Stomach (tissue), 9 donors: Measurements from ENCODE around the gene RANBP3. TPM values are rescaled to one million over a fixed set of nuclear protein-coding genes. Genes with fewer than 3 reads are reported as not detected.

Experiments used
- DNase-seq, 2 donors: peaks; one replicate each; pipeline versions ENCODE4 v3.0.0 to v3.0.0-alpha.2; 2013 to 2019
- H3K27ac ChIP-seq, 5 donors: fragments of 200-600 bp in 4 of 5; sonication (generic) in 4 of 5; one replicate each; pipeline ENCODE4 v1.5.1; 2013 to 2019; ENCODE audit warnings: mild to moderate bottlenecking in 1 of 5, moderate library complexity in 1 of 5
- H3K27me3 ChIP-seq, 3 donors: fragments of 200-600 bp; sonication (generic); one replicate each; pipeline ENCODE4 v1.5.1; 2017 to 2019; ENCODE audit warnings: mixed run types in 1 of 3
- H3K36me3 ChIP-seq, 4 donors: fragments of 200-600 bp; sonication (generic); 1 replicate in 3 of 4; 2 replicates in 1 of 4; pipeline ENCODE4 v1.5.1; 2016 to 2019
- H3K4me1 ChIP-seq, 4 donors: fragments of 200-600 bp; sonication (generic); one replicate each; pipeline ENCODE4 v1.5.1; 2016 to 2019
- H3K4me3 ChIP-seq, 4 donors: fragments of 200-600 bp; sonication (generic) in 3 of 4; one replicate each; pipeline ENCODE4 v1.5.1; 2016 to 2019; ENCODE audit warnings: mild to moderate bottlenecking in 1 of 4
- H3K9me3 ChIP-seq, 4 donors: fragments of 200-600 bp; sonication (generic); one replicate each; pipeline ENCODE4 v1.5.1; 2016 to 2019
- EP300 ChIP-seq: sonication (generic); formaldehyde crosslinking; IDR thresholded peaks from one replicate; pipeline ENCODE4 v1.6.1; 2017; ENCODE audit warnings: antibody characterized with exemption
- POLR2A ChIP-seq, 4 donors: fragments of 450-650 bp; IDR thresholded peaks; one replicate each; pipeline ENCODE4 v1.6.1; 2016; ENCODE audit warnings: antibody characterized with exemption in 4 of 4, control low read depth in 2 of 4, mild to moderate bottlenecking in 1 of 4, moderate library complexity in 1 of 4
- POLR2AphosphoS5 ChIP-seq, 3 donors: sonication (generic); formaldehyde crosslinking; IDR thresholded peaks; one replicate each; pipeline ENCODE4 v1.6.1; 2016; ENCODE audit warnings: antibody characterized with exemption in 3 of 3
- WGBS, 5 donors: extraction: QIAGEN DNeasy Blood & Tissue Kit in 3 of 5; methylation state at CpG; one replicate each; pipeline versions ENCODE4 v1.1.5 to v1.1.7; 2013 to 2018; 5-methylcytosine and 5-hydroxymethylcytosine counted together
- intact Hi-C: fragments of 100-400 bp; cut with DNase I; formaldehyde crosslinking; loops from one replicate; pipeline ENCODE4 v1.15.1; 2023; ENCODE audit warnings: low total_unique reads
- polyA plus RNA-seq, 3 donors: library from polyadenylated mRNA; stranded (reverse); fragments of 200-250 nt; gene quantifications; one replicate each; pipeline ENCODE4 v1.2.3, GENCODE V29; 2013
- total RNA-seq, 5 donors: library from RNA; depleted of rRNA; stranded (reverse); fragments of >200 nt; gene quantifications; one replicate each; pipeline versions ENCODE4 v1.1.0 to v1.2.3, GENCODE V29; 2014 to 2016
- TF ChIP-seq, protein P1 (sequence below), 7 experiments: fragments of 450-650 bp in 4 of 7; fragments of 200-600 bp in 3 of 7; sonication (generic) in 3 of 7; IDR thresholded peaks; one replicate each; pipeline ENCODE4 v1.5.1; 2016 to 2019; ENCODE audit warnings: antibody characterized with exemption in 7 of 7, control low read depth in 2 of 7, mild to moderate bottlenecking in 1 of 7
- donor health status: healthy with polysubstance abuse.
- donor health status: Bipolar disorder and iron deficiency.
- donor health status: healthy.

Gene RANBP3
- total and polyA plus RNA-seq, 8 donors = 27.7 to 235 (median 39.2) TPM

DNA sequence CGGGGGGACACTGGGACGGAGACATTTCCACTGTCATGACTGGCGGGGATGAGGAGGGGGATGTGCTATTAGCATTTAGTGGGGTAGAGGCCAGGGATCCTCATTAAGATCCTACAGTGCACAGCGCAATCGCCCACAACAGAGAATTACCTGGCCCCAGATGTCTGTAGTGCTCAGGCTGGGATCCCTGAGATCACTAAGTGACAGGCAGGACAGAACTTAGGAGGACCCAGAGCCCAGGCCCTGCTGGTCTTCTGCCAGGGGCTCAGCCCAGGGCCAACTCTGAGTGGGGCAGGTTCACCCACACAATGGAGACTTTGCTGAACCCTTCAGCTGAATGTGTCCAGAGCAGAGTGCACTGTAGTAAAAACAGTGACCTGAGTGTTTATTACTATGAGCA lies 4.6 kb downstream of the RANBP3 start:
- H3K27ac ChIP-seq = no peak overlapping the region
- DNase-seq = no peak
- H3K4me3 ChIP-seq = no peak overlapping the region
- peaks cover 0 to 31% (median 18%) of the 10 kb centered on the region in 4 donors for H3K36me3 ChIP-seq
- no peaks in the 10 kb centered on the region for H3K9me3 ChIP-seq
- intact Hi-C loops = no loop called here
- H3K27me3 ChIP-seq = no peaks in the 10 kb centered on the region
- peaks cover 50 to 90% (median 79%) of the 10 kb centered on the region in 4 donors for H3K4me1 ChIP-seq
- TF ChIP-seq EP300 (no peak), POLR2A (IDR thresholded peaks at IDR 0.05) (no peak), POLR2AphosphoS5 (IDR thresholded peaks at IDR 0.05) (no peak)
- TF ChIP-seq, protein P1, sequence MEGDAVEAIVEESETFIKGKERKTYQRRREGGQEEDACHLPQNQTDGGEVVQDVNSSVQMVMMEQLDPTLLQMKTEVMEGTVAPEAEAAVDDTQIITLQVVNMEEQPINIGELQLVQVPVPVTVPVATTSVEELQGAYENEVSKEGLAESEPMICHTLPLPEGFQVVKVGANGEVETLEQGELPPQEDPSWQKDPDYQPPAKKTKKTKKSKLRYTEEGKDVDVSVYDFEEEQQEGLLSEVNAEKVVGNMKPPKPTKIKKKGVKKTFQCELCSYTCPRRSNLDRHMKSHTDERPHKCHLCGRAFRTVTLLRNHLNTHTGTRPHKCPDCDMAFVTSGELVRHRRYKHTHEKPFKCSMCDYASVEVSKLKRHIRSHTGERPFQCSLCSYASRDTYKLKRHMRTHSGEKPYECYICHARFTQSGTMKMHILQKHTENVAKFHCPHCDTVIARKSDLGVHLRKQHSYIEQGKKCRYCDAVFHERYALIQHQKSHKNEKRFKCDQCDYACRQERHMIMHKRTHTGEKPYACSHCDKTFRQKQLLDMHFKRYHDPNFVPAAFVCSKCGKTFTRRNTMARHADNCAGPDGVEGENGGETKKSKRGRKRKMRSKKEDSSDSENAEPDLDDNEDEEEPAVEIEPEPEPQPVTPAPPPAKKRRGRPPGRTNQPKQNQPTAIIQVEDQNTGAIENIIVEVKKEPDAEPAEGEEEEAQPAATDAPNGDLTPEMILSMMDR (IDR thresholded peaks at IDR 0.05) = no peak
- WGBS, 5 donors = 82 to 95% (median 91%) methylated on average over 4 to 5 of the region's 5 CpGs

GRCh38 chr19:5972355-5972731 lies 5.6 kb downstream of the RANBP3 start:
- no peak for TF ChIP-seq POLR2A (IDR thresholded peaks at IDR 0.05)
- TF ChIP-seq, protein P1 (IDR thresholded peaks at IDR 0.05) = no peak
- TF ChIP-seq POLR2AphosphoS5 (IDR thresholded peaks at IDR 0.05) = no peak
- no peak for TF ChIP-seq EP300
- Histone ChIP-seq H3K4me1 (peaks cover 60 to 98% (median 86%) of the 10 kb centered on the region in 4 donors), H3K27ac (peak overlapping the region in 1 of 5 donors; percentile 5), H3K9me3 (no peaks in the 10 kb centered on the region), H3K4me3 (no peak overlapping the region), H3K36me3 (peaks cover 0 to 31% (median 18%) of the 10 kb centered on the region in 4 donors), H3K27me3 (no peaks in the 10 kb centered on the region)
- DNase-seq = no peak
- intact Hi-C loops = no loop called here
- 78 to 84% (median 81%) methylated on average over 9 of the region's 9 CpGs for WGBS, 5 donors

DNA sequence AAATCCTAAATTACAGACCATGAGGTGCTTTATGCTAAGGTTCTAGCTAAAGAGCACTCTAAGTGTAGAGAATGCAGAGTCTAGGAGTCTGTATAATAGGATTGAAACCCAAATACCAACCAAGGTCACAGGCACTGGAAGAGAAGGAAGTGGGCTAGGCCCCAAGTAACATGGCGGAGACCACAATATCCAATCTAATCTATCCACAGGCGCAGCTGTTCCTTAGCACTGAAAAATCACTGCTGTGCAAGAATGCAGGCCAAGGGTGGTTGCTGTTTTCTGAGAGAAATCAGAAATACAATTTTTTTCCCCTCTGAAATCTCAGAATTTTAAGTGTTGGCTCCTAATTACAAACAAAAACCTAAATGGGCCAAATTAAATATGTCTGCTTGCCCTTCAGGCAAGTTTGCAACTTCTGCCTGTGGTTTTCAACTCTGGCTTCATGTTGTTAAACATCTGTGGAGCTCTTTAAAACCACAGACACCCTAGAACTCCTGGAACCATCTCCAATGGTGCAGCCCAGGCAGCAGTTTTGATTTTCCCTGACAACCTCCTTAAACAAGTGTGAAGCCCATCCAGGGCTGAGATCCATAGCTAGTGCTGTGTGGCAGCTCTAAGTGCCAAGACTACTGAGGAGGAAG lies 6.1 kb downstream of the RANBP3 start:
- 73 to 94% (median 90%) methylated on average over 2 of the region's 2 CpGs for WGBS, 5 donors
- TF ChIP-seq POLR2A (IDR thresholded peaks at IDR 0.05) (no peak), EP300 (no peak), POLR2AphosphoS5 (IDR thresholded peaks at IDR 0.05) (no peak)
- TF ChIP-seq, protein P1 (IDR thresholded peaks at IDR 0.05) = no peak
- intact Hi-C loops = no loop called here
- peak overlapping the region in 1 of 5 donors; percentile 5 for H3K27ac ChIP-seq
- H3K27me3 ChIP-seq = no peaks in the 10 kb centered on the region
- DNase-seq = no peak
- peaks cover 62 to 98% (median 86%) of the 10 kb centered on the region in 4 donors for H3K4me1 ChIP-seq
- no peak overlapping the region for H3K4me3 ChIP-seq
- H3K36me3 ChIP-seq = peaks cover 0 to 31% (median 18%) of the 10 kb centered on the region in 4 donors
- no peaks in the 10 kb centered on the region for H3K9me3 ChIP-seq

DNA sequence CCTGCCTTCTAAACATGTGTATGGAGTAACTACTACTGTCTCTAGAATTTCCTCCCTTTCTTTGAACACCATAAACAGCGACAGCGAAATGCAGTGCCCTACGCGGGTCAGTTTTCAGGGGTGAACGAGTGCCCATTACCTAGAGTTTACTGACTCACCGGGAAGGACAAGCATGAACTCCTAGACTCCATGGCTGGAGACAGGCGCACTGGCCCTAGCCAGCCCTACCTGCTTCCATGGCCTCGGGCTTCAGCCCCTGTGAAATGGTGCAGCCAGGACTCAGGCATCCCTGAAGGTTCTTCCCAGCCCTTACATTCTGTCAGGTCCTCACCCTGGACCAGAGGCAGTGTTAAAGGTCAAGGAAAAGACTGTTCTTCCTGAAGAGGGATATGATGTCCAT lies 8.5 kb downstream of the RANBP3 start:
- Histone ChIP-seq H3K4me3 (no peak overlapping the region), H3K27me3 (no peaks in the 10 kb centered on the region), H3K9me3 (no peaks in the 10 kb centered on the region), H3K36me3 (peaks cover 0 to 29% (median 20%) of the 10 kb centered on the region in 4 donors), H3K4me1 (peaks cover 48 to 98% (median 84%) of the 10 kb centered on the region in 4 donors), H3K27ac (peak overlapping the region in 4 of 5 donors; percentile 64 to 84 (median 78))
- 83 to 93% (median 88%) methylated on average over 8 of the region's 8 CpGs for WGBS, 5 donors
- TF ChIP-seq POLR2A (IDR thresholded peaks at IDR 0.05) = no peak
- TF ChIP-seq POLR2AphosphoS5 (IDR thresholded peaks at IDR 0.05) = no peak
- TF ChIP-seq EP300 = no peak
- TF ChIP-seq, protein P1 (IDR thresholded peaks at IDR 0.05) = no peak
- DNase-seq = no peak
- intact Hi-C loops = no loop called here
